ENCODE results near the gene P3H3.

DNA sequence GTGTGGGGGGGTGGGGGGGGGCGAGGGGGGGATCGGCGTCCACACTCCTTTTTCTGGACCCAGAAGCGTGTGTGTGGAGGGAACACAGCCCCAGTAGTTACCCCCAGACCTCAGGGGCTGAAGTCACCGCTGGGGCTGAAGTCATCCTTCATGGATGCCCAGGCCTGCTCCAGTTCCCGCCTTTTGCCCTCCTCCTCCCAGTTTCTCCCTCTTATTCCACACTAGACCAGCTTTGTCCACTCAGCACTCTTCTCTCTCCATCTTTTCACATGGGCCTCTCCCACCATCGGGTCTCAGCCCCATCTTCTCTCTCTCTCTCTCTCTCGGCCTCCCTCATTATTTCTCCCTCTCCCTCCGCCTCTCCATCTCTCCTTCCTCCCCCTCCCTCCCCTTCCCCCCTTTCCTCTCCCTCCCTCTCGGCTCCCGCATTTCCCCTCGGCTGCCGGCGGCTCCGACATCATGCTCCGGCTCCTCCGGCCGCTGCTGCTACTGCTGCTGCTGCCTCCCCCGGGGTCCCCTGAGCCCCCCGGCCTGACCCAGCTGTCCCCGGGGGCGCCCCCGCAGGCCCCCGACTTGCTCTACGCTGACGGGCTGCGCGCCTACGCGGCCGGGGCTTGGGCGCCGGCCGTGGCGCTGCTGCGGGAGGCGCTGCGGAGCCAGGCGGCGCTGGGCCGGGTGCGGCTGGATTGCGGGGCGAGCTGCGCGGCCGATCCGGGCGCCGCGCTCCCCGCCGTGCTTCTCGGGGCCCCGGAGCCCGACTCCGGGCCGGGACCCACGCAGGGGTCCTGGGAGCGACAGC lies at the start of gene P3H3:
- TF ChIP-seq EZH2 (IDR thresholded peaks at IDR 0.05; ENCODE audit: borderline replicate concordance, low read depth, low read length) (no peak), ZNF507 (tag; conservative IDR thresholded peaks at IDR 0.05) (no peak), U2AF2 (optimal IDR thresholded peaks at IDR 0.05; ENCODE audit: low read depth, low read length) (no peak), FOXA3 (CRISPR knock-in tag; conservative IDR thresholded peaks at IDR 0.05 in 1 of 2, IDR thresholded peaks at IDR 0.05 in 1 of 2) (no peak), ZFP36 (IDR thresholded peaks at IDR 0.05; ENCODE audit: low read depth, low read length, partially characterized antibody) (no peak), POLR2AphosphoS2 (IDR thresholded peaks at IDR 0.05; ENCODE audit: low read length) (no peak), MAFK (IDR thresholded peaks at IDR 0.05; ENCODE audit: low read length) (0 out of 2 replicates have a peak, but pooled peaks have one; percentile 14), RBFOX2 (IDR thresholded peaks at IDR 0.05; ENCODE audit: low read depth, low read length) (no peak), ZNF274 (IDR thresholded peaks at IDR 0.05; ENCODE audit: borderline replicate concordance, low read depth, low read length) (no peak), POLR2A (conservative IDR thresholded peaks at IDR 0.05) (no peak)
- TF ChIP-seq, protein P1, sequence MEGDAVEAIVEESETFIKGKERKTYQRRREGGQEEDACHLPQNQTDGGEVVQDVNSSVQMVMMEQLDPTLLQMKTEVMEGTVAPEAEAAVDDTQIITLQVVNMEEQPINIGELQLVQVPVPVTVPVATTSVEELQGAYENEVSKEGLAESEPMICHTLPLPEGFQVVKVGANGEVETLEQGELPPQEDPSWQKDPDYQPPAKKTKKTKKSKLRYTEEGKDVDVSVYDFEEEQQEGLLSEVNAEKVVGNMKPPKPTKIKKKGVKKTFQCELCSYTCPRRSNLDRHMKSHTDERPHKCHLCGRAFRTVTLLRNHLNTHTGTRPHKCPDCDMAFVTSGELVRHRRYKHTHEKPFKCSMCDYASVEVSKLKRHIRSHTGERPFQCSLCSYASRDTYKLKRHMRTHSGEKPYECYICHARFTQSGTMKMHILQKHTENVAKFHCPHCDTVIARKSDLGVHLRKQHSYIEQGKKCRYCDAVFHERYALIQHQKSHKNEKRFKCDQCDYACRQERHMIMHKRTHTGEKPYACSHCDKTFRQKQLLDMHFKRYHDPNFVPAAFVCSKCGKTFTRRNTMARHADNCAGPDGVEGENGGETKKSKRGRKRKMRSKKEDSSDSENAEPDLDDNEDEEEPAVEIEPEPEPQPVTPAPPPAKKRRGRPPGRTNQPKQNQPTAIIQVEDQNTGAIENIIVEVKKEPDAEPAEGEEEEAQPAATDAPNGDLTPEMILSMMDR (IDR thresholded peaks at IDR 0.05 in 2 of 3, conservative IDR thresholded peaks at IDR 0.05 in 1 of 3; ENCODE audit: insufficient read depth in 2 of 3, low read depth in 1 of 3, low read length in 3 of 3): peak in 2 of 3 experiments; percentile 16 to 35; a peak in 2 of 6 replicates
- TF ChIP-seq, protein P2, sequence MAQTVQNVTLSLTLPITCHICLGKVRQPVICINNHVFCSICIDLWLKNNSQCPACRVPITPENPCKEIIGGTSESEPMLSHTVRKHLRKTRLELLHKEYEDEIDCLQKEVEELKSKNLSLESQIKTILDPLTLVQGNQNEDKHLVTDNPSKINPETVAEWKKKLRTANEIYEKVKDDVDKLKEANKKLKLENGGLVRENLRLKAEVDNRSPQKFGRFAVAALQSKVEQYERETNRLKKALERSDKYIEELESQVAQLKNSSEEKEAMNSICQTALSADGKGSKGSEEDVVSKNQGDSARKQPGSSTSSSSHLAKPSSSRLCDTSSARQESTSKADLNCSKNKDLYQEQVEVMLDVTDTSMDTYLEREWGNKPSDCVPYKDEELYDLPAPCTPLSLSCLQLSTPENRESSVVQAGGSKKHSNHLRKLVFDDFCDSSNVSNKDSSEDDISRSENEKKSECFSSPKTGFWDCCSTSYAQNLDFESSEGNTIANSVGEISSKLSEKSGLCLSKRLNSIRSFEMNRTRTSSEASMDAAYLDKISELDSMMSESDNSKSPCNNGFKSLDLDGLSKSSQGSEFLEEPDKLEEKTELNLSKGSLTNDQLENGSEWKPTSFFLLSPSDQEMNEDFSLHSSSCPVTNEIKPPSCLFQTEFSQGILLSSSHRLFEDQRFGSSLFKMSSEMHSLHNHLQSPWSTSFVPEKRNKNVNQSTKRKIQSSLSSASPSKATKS (CRISPR knock-in tag; IDR thresholded peaks at IDR 0.05): no peak
- TF ChIP-seq, protein P3, sequence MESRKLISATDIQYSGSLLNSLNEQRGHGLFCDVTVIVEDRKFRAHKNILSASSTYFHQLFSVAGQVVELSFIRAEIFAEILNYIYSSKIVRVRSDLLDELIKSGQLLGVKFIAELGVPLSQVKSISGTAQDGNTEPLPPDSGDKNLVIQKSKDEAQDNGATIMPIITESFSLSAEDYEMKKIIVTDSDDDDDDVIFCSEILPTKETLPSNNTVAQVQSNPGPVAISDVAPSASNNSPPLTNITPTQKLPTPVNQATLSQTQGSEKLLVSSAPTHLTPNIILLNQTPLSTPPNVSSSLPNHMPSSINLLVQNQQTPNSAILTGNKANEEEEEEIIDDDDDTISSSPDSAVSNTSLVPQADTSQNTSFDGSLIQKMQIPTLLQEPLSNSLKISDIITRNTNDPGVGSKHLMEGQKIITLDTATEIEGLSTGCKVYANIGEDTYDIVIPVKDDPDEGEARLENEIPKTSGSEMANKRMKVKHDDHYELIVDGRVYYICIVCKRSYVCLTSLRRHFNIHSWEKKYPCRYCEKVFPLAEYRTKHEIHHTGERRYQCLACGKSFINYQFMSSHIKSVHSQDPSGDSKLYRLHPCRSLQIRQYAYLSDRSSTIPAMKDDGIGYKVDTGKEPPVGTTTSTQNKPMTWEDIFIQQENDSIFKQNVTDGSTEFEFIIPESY (CRISPR knock-in tag; IDR thresholded peaks at IDR 0.05): no peak

All from K562 (cell line).